ENCODE results near the gene BANK1.

BANK1 gene

GRCh38 chr4:101910786-101911373 is 120.3 kb downstream of the BANK1 start:
- DNase-seq: no peak

GRCh38 chr4:101911616-101912015 is 121.1 kb downstream of the BANK1 start:
- no peak for DNase-seq

- DNase-seq: no peak
Observed at GRCh38 chr4:101914761-101915160, 124.2 kb downstream of the BANK1 start.

GRCh38 chr4:101919373-101919977 is 128.9 kb downstream of the BANK1 start:
- DNase-seq: no peak

- DNase-seq: no peak
Observed at GRCh38 chr4:101921370-101921769, 130.8 kb downstream of the BANK1 start.

GRCh38 chr4:101931619-101932018 is 141.1 kb downstream of the BANK1 start:
- DNase-seq: no peak

GRCh38 chr4:101933855-101934254 is 143.3 kb downstream of the BANK1 start:
- DNase-seq: no peak

- DNase-seq: no peak
Observed at GRCh38 chr4:101938836-101939235, 148.3 kb downstream of the BANK1 start.

- DNase-seq: no peak
Observed at GRCh38 chr4:101941816-101942358, 151.4 kb downstream of the BANK1 start.

GRCh38 chr4:101942891-101943290 is 152.4 kb downstream of the BANK1 start:
- DNase-seq: no peak

- DNase-seq: no peak
Observed at GRCh38 chr4:101944649-101945048, 154.1 kb downstream of the BANK1 start.

- no peak for DNase-seq
Observed at GRCh38 chr4:101948055-101948454, 157.5 kb downstream of the BANK1 start.

- DNase-seq: no peak
Observed at GRCh38 chr4:101948951-101949350, 158.4 kb downstream of the BANK1 start.

- DNase-seq: no peak
Observed at GRCh38 chr4:101950258-101950979, 159.9 kb downstream of the BANK1 start.

GRCh38 chr4:101952985-101953384 is 162.5 kb downstream of the BANK1 start:
- DNase-seq: no peak

- DNase-seq: no peak
Observed at GRCh38 chr4:101953949-101954348, 163.4 kb downstream of the BANK1 start.

GRCh38 chr4:101954351-101954750 is 163.8 kb downstream of the BANK1 start:
- DNase-seq: no peak

- DNase-seq: no peak
Observed at GRCh38 chr4:101954975-101955678, 164.6 kb downstream of the BANK1 start.

GRCh38 chr4:101956068-101956825 is 165.7 kb downstream of the BANK1 start:
- DNase-seq: no peak

- DNase-seq: no peak
Observed at GRCh38 chr4:101958547-101958946, 168.0 kb downstream of the BANK1 start.

GRCh38 chr4:101960431-101960830 is 169.9 kb downstream of the BANK1 start:
- no peak for DNase-seq

GRCh38 chr4:101961144-101961543 is 170.6 kb downstream of the BANK1 start:
- DNase-seq: no peak
